Measurements from ENCODE around the gene SEMA3E.
A peak's percentile ranks its signal among the peaks of the same experiment; 100 is the strongest.

SEMA3E gene

GRCh38 chr7:83347945-83348444 lies 300.9 kb downstream of the SEMA3E start:
- peak; percentile 65 for DNase-seq (ENCODE audit: low read depth)

- no peak for DNase-seq (ENCODE audit: low read depth)
Observed at GRCh38 chr7:83339907-83340306, 309.0 kb downstream of the SEMA3E start.

- no peak for DNase-seq (ENCODE audit: low read depth)
Observed at GRCh38 chr7:83338277-83338950, 310.5 kb downstream of the SEMA3E start.

DNA sequence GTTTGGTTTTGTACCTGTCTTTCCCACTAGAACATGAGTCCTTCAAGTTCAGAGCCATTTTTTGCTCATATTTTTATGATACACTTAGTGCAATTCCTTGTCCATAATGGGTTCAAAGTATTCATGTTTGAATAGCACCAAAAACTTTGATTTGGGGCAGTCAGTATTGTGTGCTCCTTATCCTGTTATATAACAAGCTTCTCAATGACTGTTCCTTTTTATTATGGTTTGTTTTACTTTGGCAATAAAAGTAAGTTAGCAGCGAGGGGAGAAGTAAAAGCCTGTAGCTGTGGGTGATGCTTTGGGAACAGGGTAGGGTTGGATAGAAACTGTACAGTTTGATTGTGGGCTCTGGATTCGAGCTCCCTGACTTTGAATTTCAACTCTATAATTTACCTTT lies 311.9 kb downstream of the SEMA3E start:
- DNase-seq (ENCODE audit: low read depth) = no peak

DNA sequence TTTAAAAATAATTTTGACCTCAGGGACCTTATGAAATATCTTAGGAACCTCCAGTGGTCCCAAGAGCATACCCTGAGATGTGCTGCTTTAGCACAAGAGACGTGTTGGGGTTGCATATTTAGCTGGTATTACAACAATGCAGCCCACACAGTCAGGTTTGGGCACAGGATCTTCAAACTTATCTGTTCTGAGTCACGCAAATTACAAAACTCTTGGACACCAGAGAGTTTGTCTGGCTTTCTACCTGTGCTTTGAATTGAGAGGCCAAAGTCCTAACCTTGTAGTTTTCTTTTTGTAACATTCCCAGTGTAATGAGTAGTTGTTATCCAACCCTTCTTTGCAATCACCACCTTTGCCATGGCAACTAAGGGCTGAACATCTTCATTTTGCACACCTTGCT lies 322.7 kb downstream of the SEMA3E start:
- DNase-seq (ENCODE audit: low read depth) = no peak

GRCh38 chr7:83325083-83325482 lies 323.9 kb downstream of the SEMA3E start:
- DNase-seq (ENCODE audit: low read depth) = no peak

GRCh38 chr7:83324596-83324995 lies 324.3 kb downstream of the SEMA3E start:
- DNase-seq (ENCODE audit: low read depth) = no peak

GRCh38 chr7:83321011-83321410 lies 327.9 kb downstream of the SEMA3E start:
- DNase-seq (ENCODE audit: low read depth) = no peak

DNA sequence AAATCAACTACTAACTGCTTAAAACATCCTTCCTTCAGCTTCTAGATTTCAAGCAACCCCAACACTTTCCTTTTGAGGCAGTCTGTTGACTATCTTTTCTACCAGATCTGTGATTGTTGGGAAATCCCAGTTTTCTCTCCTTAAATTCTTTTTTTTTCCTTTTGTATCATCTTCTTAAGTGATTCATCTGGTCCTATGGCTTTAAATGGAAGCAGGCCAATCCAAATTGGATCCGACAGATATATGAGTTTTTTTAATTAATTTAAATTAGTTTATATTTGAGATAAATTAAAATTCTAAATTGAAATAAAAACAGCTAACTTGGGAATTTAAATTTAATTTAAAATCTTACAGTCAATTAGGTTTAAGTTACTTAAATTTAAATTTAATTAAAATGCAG lies 335.0 kb downstream of the SEMA3E start:
- DNase-seq (ENCODE audit: low read depth) = no peak
